Neuronal stem cell (in vitro differentiated cells): ENCODE measurements around the gene FCSK.
"Not testable (repeated sequence)": the region's sequence is repeated elsewhere in the genome, so short reads cannot be mapped to it uniquely, and the experiment has no call there.

Experiments used
- DNase-seq: peaks from one replicate; pipeline ENCODE4 v3.0.0-alpha.2; 2013; ENCODE audit warnings: low spot score
- H2AFZ ChIP-seq: one replicate; pipeline ENCODE4 v1.6.1; 2013; ENCODE audit warnings: mild to moderate bottlenecking, low read length, inconsistent platforms
- H2AK5ac ChIP-seq: 2 replicates; pipeline ENCODE4 v1.6.1; 2013; ENCODE audit warnings: low read depth, mild to moderate bottlenecking, inconsistent platforms, low read length, moderate library complexity, mixed read lengths
- H2BK120ac ChIP-seq: 2 replicates; pipeline ENCODE4 v1.6.1; 2013; ENCODE audit warnings: low read depth, mild to moderate bottlenecking, inconsistent platforms, low read length, moderate library complexity, mixed read lengths
- H2BK12ac ChIP-seq: one replicate; pipeline ENCODE4 v1.6.1; 2013; ENCODE audit warnings: low read length, inconsistent platforms
- H2BK15ac ChIP-seq: 2 replicates; pipeline ENCODE4 v1.6.1; 2013; ENCODE audit warnings: mild to moderate bottlenecking, low read length, inconsistent platforms, mixed read lengths
- H2BK5ac ChIP-seq: one replicate; pipeline ENCODE4 v1.6.1; 2013; ENCODE audit warnings: inconsistent platforms, mild to moderate bottlenecking, low read length, moderate library complexity
- H3K14ac ChIP-seq: one replicate; pipeline ENCODE4 v1.6.1; 2013; ENCODE audit warnings: low read length, inconsistent platforms
- H3K18ac ChIP-seq: 2 replicates; pipeline ENCODE4 v1.6.1; 2013; ENCODE audit warnings: low read length, inconsistent platforms
- H3K23ac ChIP-seq: 2 replicates; pipeline ENCODE4 v1.6.1; 2013; ENCODE audit warnings: low read depth, mild to moderate bottlenecking, mixed read lengths, low read length, inconsistent platforms; ENCODE audit not compliant: poor library complexity
- H3K27ac ChIP-seq: replicated peaks from 3 replicates; pipeline ENCODE4 v1.5.1; 2013; ENCODE audit warnings: low read length, inconsistent platforms
- H3K27me3 ChIP-seq, 3 experiments: 2 replicates each; pipeline ENCODE4 v1.6.1; 2013; ENCODE audit warnings: low read length in 3 of 3, mild to moderate bottlenecking in 2 of 3, inconsistent platforms in 1 of 3, low read depth in 1 of 3, mixed read lengths in 1 of 3, moderate library complexity in 1 of 3; ENCODE audit not compliant: control insufficient read depth in 3 of 3, insufficient read depth in 3 of 3
- H3K36me3 ChIP-seq, 2 donors: replicated peaks in 1 of 2; 2 replicates each; pipeline ENCODE4 v1.6.1; 2013; ENCODE audit warnings: low read length in 2 of 2; ENCODE audit not compliant: control insufficient read depth in 2 of 2, insufficient read depth in 2 of 2
- H3K4ac ChIP-seq: 2 replicates; pipeline ENCODE4 v1.6.1; 2013; ENCODE audit warnings: inconsistent platforms, mild to moderate bottlenecking, low read length, moderate library complexity
- H3K4me1 ChIP-seq, 2 donors: 1 replicate in 1 of 2; 2 replicates in 1 of 2; pipeline ENCODE4 v1.6.1; 2013; ENCODE audit warnings: low read length in 2 of 2, low read depth in 1 of 2; ENCODE audit not compliant: control insufficient read depth in 2 of 2, insufficient read depth in 1 of 2
- H3K4me2 ChIP-seq: one replicate; pipeline ENCODE4 v1.6.1; 2013; ENCODE audit warnings: mild to moderate bottlenecking, low read length, inconsistent platforms; ENCODE audit not compliant: insufficient read depth, poor library complexity, severe bottlenecking
- H3K4me3 ChIP-seq, 2 donors: 2 replicates each; pipeline ENCODE4 v1.5.1; 2013; ENCODE audit warnings: low read length in 2 of 2, mild to moderate bottlenecking in 2 of 2, inconsistent platforms in 1 of 2, moderate library complexity in 1 of 2
- H3K79me1 ChIP-seq: one replicate; pipeline ENCODE4 v1.6.1; 2013; ENCODE audit warnings: low read depth, mild to moderate bottlenecking, inconsistent platforms, low read length, moderate library complexity
- H3K9ac ChIP-seq: one replicate; pipeline ENCODE4 v1.6.1; 2013; ENCODE audit warnings: mild to moderate bottlenecking, low read depth, low read length, inconsistent platforms; ENCODE audit not compliant: poor library complexity
- H3K9me3 ChIP-seq, 2 donors: replicated peaks in 1 of 2; 2 replicates each; pipeline versions ENCODE3 to v1.6.1; 2013; ENCODE audit warnings: low read length in 2 of 2, mild to moderate bottlenecking in 2 of 2, inconsistent platforms in 1 of 2, low read depth in 1 of 2, mixed read lengths in 1 of 2, moderate library complexity in 1 of 2; ENCODE audit not compliant: control insufficient read depth in 2 of 2, insufficient read depth in 1 of 2
- H4K8ac ChIP-seq: one replicate; pipeline ENCODE4 v1.6.1; 2013; ENCODE audit warnings: low read depth, mild to moderate bottlenecking, inconsistent platforms, low read length, moderate library complexity
- H4K91ac ChIP-seq: one replicate; pipeline ENCODE4 v1.6.1; 2013; ENCODE audit warnings: low read length, low read depth, mild to moderate bottlenecking, inconsistent platforms; ENCODE audit not compliant: poor library complexity
- whole genome bisulfite sequencing, 2 donors: extraction: QIAGEN DNeasy Blood & Tissue Kit; methylation state at CpG; one replicate each; pipeline ENCODE4 v1.1.7; 2013; ENCODE audit warnings: missing lambda C conversion rate in 2 of 2, mixed read lengths in 1 of 2; ENCODE audit not compliant: insufficient read length in 2 of 2, insufficient replicate concordance in 1 of 2; ENCODE audit errors: extremely low coverage in 2 of 2; 5-methylcytosine and 5-hydroxymethylcytosine counted together

FCSK gene

DNA sequence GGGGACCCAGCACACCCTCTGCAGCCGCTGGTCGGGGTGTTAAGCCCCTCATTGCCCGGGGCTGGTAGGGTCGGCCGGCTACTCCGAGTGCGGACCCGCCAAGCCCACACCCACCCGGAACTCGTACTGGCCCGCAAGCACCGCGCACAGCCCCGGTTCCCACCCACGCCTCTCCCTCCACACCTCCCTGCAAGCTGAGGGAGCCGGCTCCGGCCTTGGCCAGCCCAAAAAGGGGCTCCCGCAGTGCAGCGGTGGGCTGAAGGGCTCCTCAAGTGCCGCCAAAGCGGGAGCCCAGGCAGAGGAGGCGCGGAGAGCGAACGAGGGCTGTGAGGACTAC is 3.4 kb upstream of the FCSK start:
- DNase-seq, H2BK5ac ChIP-seq, H3K27ac ChIP-seq, H4K91ac ChIP-seq, H2AK5ac ChIP-seq, H4K8ac ChIP-seq, H3K9ac ChIP-seq, H3K4me3 ChIP-seq, H3K79me1 ChIP-seq, H3K4ac ChIP-seq, H3K36me3 ChIP-seq, H2BK120ac ChIP-seq, H2AFZ ChIP-seq, H2BK12ac ChIP-seq, H3K9me3 ChIP-seq, H3K4me2 ChIP-seq, H3K27me3 ChIP-seq, H3K14ac ChIP-seq, H3K23ac ChIP-seq, H3K18ac ChIP-seq, H2BK15ac ChIP-seq, H3K4me1 ChIP-seq: not testable (repeated sequence)
- WGBS, 2 donors: no CpG with 5 or more reads among the region's 25 CpGs

DNA sequence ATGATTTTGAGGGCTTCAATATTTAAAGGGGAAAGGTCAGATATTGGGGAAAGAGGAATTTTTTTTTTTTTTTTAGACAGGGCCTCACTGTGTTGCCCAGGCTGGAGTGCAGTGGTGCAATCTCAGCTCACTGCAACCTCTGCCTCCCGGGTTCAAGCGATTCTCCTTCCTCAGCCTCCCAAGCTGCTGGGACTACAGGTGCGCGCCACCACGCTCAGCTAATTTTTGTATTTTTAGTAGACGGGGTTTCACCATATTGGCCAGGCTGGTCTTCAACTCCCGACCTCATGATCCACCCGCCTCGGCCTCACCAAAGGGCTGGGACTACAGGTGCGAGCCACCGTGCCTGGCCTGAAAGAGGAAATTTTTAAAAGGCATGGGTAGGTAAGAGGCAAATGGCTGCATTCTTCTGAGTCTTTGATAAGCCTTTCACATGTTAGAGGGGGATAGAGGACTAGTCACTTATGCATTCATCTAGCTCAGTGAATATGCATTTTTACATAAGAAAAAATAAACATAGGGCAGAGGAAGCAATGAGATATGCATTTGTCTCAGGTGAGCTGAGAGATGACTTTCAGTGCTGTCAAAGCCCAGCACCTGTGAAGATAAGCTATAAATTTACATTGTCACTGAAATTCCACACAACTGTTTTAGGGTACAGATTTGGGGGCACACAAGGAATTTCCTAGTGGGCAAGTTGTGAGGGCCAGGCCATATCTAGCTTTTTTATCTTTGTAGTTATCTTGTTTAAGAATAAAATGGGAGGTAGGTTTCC is 1.1 kb upstream of the FCSK start:
- H3K27me3 ChIP-seq: no peaks in the 10 kb centered on the region
- H2BK120ac ChIP-seq: no peak overlapping the region
- H3K79me1 ChIP-seq: no peaks in the 10 kb centered on the region
- no peak overlapping the region for H4K91ac ChIP-seq
- peak overlapping the region; percentile 43 for H4K8ac ChIP-seq
- H3K4me2 ChIP-seq: peak overlapping the region; percentile 48
- no peak overlapping the region for H3K27ac ChIP-seq
- H3K9ac ChIP-seq: no peak overlapping the region
- H3K4ac ChIP-seq: no peak overlapping the region
- peaks cover 0 to 3% of the 10 kb centered on the region in 2 donors for H3K4me1 ChIP-seq
- H2AFZ ChIP-seq: peak overlapping the region; percentile 99
- WGBS, 2 donors: no CpG with 5 or more reads among the region's 11 CpGs
- no peak overlapping the region for H2BK12ac ChIP-seq
- H3K23ac ChIP-seq: no peak overlapping the region
- H2AK5ac ChIP-seq: no peak overlapping the region
- no peak overlapping the region for H3K18ac ChIP-seq
- DNase-seq: no peak
- H2BK15ac ChIP-seq: no peak overlapping the region
- no peak overlapping the region for H2BK5ac ChIP-seq
- no peaks in the 10 kb centered on the region for H3K9me3 ChIP-seq
- H3K4me3 ChIP-seq: peak overlapping the region in 1 of 2 donors; percentile 90
- H3K36me3 ChIP-seq: no peaks in the 10 kb centered on the region
- no peak overlapping the region for H3K14ac ChIP-seq

DNA sequence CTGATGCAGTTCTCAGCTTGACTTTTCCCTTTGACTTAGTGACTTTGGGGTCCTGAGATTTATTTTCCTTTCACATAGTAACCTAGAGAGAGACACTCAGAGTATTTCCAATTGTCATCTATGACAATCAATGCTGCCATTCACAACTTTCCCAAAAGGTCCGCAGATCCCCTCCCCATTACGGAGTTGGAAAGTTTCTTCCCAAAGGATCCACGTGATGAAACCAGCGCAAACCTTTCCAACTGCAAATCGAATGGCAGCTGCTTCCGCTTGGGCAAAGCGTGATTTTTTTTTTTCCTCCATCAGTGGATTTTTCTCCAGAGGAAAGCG is 538 bp upstream of the FCSK start:
- Histone ChIP-seq H3K18ac (no peak overlapping the region), H3K4me3 (peak overlapping the region; percentile 90 to 93), H2BK15ac (no peak overlapping the region), H3K4me1 (peaks cover 0 to 3% of the 10 kb centered on the region in 2 donors), H2AK5ac (no peak overlapping the region), H4K91ac (no peak overlapping the region), H3K36me3 (no peaks in the 10 kb centered on the region), H3K79me1 (no peaks in the 10 kb centered on the region), H3K9me3 (no peaks in the 10 kb centered on the region), H2BK5ac (peak overlapping the region; percentile 98), H3K27ac (peak overlapping the region; percentile 90), H3K9ac (no peak overlapping the region), H2AFZ (peak overlapping the region; percentile 99), H3K4ac (no peak overlapping the region), H3K4me2 (peak overlapping the region; percentile 48), H2BK12ac (no peak overlapping the region), H3K14ac (no peak overlapping the region), H2BK120ac (no peak overlapping the region), H3K27me3 (no peaks in the 10 kb centered on the region), H3K23ac (no peak overlapping the region), H4K8ac (no peak overlapping the region)
- no CpG with 5 or more reads among the region's 8 CpGs for WGBS, 2 donors
- DNase-seq: peak; percentile 62

DNA sequence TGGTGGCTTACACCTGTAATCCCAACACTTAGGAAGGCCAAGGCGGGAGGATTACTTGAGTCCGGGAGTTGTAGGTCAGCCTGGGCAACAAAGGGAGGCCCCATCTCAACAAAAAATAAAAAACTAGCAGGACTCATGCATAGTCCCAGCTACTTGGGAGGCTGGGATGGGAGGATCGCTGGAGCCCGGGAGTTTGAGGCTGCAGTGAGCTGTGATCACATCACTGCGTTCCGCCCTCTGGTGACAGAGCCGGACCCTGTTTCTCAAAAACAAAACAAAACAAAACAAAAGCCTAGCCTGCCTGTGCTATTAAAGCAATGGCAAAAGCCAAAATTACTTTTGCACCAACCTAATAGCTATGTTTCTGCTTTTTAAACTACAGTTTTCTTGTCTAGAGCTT is 1.5 kb downstream of the FCSK start:
- WGBS, 2 donors: no CpG with 5 or more reads among the region's 7 CpGs
- Histone ChIP-seq H2BK5ac (no peak overlapping the region), H3K4me3 (no peak overlapping the region), H2AK5ac (no peak overlapping the region), H2BK15ac (no peak overlapping the region), H3K9ac (no peak overlapping the region), H2BK12ac (no peak overlapping the region), H3K79me1 (no peaks in the 10 kb centered on the region), H3K18ac (no peak overlapping the region), H3K23ac (no peak overlapping the region), H3K4me2 (no peak overlapping the region), H4K8ac (no peak overlapping the region), H2BK120ac (no peak overlapping the region), H3K14ac (no peak overlapping the region), H4K91ac (no peak overlapping the region), H3K27ac (no peak overlapping the region), H3K9me3 (no peaks in the 10 kb centered on the region), H3K27me3 (no peaks in the 10 kb centered on the region), H3K4me1 (peaks cover 0 to 3% of the 10 kb centered on the region in 2 donors), H2AFZ (no peak overlapping the region), H3K4ac (no peak overlapping the region), H3K36me3 (no peaks in the 10 kb centered on the region)
- DNase-seq: no peak
